ENCODE results near the gene ANKRD35. TPM values are rescaled to one million over a fixed set of nuclear protein-coding genes. Genes with fewer than 3 reads are reported as not detected.
"Not testable (repeated sequence)": the region's sequence is repeated elsewhere in the genome, so short reads cannot be mapped to it uniquely, and the experiment has no call there.

ANKRD35 gene
- polyA plus RNA-seq, 1 experiment: 2.7 TPM

DNA sequence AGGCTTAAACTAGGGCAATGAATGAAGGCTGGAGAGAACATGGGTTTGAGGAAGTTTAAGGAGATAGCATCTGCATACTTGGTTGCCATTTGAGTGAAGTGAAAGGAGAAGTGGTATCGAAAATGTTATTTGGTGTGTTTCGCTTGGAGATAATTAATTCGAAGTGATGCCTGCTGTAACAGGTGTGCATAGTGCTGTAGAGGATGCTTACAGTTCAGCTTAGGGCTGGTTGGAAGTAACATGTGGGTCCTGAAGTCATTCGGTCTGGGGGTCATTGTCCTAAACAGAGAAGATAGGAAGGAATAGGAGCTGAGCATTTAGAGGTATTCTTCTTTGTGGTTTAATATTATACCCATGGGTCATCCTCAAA lies 40.5 kb downstream of the ANKRD35 start:
- Histone ChIP-seq H3K4me3 (ENCODE audit: low read depth, low read length) (peak overlapping the region; percentile 70), H3K27me3 (ENCODE audit: control insufficient read depth, insufficient read depth, low read length) (no peaks in the 10 kb centered on the region), H3K27ac (ENCODE audit: low read depth, low read length) (no peak overlapping the region), H3K9me3 (ENCODE audit: control insufficient read depth, insufficient read depth, low read length) (no peaks in the 10 kb centered on the region; the same call in 1 of the 2 replicates)
- no peak for DNase-seq (ENCODE audit: low read depth, low spot score)
- POLR2A ChIA-PET: interaction anchor here (0.6 to 7.1 kb wide), 15 partner anchors 11 to 168 kb away, joined by 3 to 116 read pairs (median 4); partner anchors contain the start of genes ANKRD34A, PIAS3, POLR3C and POLR3GL
- TF ChIP-seq, protein P1, sequence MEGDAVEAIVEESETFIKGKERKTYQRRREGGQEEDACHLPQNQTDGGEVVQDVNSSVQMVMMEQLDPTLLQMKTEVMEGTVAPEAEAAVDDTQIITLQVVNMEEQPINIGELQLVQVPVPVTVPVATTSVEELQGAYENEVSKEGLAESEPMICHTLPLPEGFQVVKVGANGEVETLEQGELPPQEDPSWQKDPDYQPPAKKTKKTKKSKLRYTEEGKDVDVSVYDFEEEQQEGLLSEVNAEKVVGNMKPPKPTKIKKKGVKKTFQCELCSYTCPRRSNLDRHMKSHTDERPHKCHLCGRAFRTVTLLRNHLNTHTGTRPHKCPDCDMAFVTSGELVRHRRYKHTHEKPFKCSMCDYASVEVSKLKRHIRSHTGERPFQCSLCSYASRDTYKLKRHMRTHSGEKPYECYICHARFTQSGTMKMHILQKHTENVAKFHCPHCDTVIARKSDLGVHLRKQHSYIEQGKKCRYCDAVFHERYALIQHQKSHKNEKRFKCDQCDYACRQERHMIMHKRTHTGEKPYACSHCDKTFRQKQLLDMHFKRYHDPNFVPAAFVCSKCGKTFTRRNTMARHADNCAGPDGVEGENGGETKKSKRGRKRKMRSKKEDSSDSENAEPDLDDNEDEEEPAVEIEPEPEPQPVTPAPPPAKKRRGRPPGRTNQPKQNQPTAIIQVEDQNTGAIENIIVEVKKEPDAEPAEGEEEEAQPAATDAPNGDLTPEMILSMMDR (IDR thresholded peaks at IDR 0.05; ENCODE audit: low read depth, low read length): no peak
- CTCF ChIA-PET: interaction anchor here (0.6 to 6.4 kb wide), 40 partner anchors 10 to 190 kb away, joined by 3 to 104 read pairs (median 7); partner anchors contain the start of genes HJV, ITGA10, PEX11B and PIAS3

- Histone ChIP-seq H3K9me3 (ENCODE audit: control insufficient read depth, insufficient read depth, low read length) (no peaks in the 10 kb centered on the region; the same call in 1 of the 2 replicates), H3K27ac (ENCODE audit: low read depth, low read length) (no peak overlapping the region), H3K4me3 (ENCODE audit: low read depth, low read length) (no peak overlapping the region), H3K27me3 (ENCODE audit: control insufficient read depth, insufficient read depth, low read length) (no peaks in the 10 kb centered on the region)
- ChIA-PET POLR2A (interaction anchor here (1.1 kb wide), 1 partner anchor 69 kb away, joined by 3 read pairs; no protein-coding TSS in a partner anchor), CTCF (interaction anchor here (0.5 to 3.8 kb wide), 4 partner anchors 8 to 135 kb away, joined by 3 to 50 read pairs (median 26); partner anchors contain the start of gene ITGA10)
- DNase-seq (ENCODE audit: low read depth, low spot score): no peak
- TF ChIP-seq, protein P1 (IDR thresholded peaks at IDR 0.05; ENCODE audit: low read depth, low read length): no peak
These were observed 42.6 kb downstream of the ANKRD35 start for GRCh38 chr1:145843031-145843430.

DNA sequence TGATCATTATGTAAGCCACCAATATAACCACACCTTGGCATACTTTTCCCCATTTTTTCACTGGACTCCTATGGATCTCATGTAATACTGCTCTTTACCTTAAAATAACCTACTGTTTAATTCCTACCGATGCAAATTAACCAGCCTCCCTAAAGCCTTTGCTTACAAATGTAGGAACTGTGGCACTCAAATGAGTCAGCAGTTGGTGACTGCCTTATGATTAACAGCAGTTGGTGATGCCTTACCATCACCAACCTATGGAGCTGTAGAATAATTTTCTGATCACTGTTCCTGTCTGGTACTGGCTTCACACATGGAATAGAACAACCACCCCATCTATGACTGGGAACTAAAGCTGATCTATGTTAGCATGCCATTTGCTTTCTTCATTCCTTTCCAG lies 48.0 kb downstream of the ANKRD35 start:
- H3K4me3 ChIP-seq (ENCODE audit: low read depth, low read length): no peak overlapping the region

GRCh38 chr1:145830810-145831209 lies 54.9 kb downstream of the ANKRD35 start:
- DNase-seq (ENCODE audit: low read depth, low spot score); POLR2A ChIA-PET; H3K4me3 ChIP-seq (ENCODE audit: low read depth, low read length); H3K27me3 ChIP-seq (ENCODE audit: control insufficient read depth, insufficient read depth, low read length); H3K9me3 ChIP-seq (ENCODE audit: control insufficient read depth, insufficient read depth, low read length); H3K27ac ChIP-seq (ENCODE audit: low read depth, low read length): not testable (repeated sequence)
- CTCF ChIA-PET: interaction anchor here (0.6 to 4.2 kb wide), 2 partner anchors 14 to 183 kb away, joined by 3 to 31 read pairs; partner anchors contain the start of gene NUDT17

More for the DNA sequence above, 48.0 kb downstream of the ANKRD35 start:
- Histone ChIP-seq H3K27me3 (ENCODE audit: control insufficient read depth, insufficient read depth, low read length) (no peaks in the 10 kb centered on the region), H3K9me3 (ENCODE audit: control insufficient read depth, insufficient read depth, low read length) (no peaks in the 10 kb centered on the region), H3K27ac (ENCODE audit: low read depth, low read length) (no peak overlapping the region)
- ChIA-PET POLR2A (interaction anchor here (0.6 kb wide), 1 partner anchor 10 kb away, joined by 3 read pairs; no protein-coding TSS in a partner anchor), CTCF (interaction anchor here (1.5 to 5.9 kb wide), 2 partner anchors 7 to 14 kb away, joined by 3 to 48 read pairs; partner anchors contain the start of genes NUDT17, POLR3C and RNF115)
- TF ChIP-seq, protein P1 (IDR thresholded peaks at IDR 0.05; ENCODE audit: low read depth, low read length): no peak
- DNase-seq (ENCODE audit: low read depth, low spot score): no peak

- no peaks in the 10 kb centered on the region for H3K9me3 ChIP-seq (ENCODE audit: control insufficient read depth, insufficient read depth, low read length)
- no peaks in the 10 kb centered on the region for H3K27me3 ChIP-seq (ENCODE audit: control insufficient read depth, insufficient read depth, low read length)
- POLR2A ChIA-PET: no interaction called here
- no peak overlapping the region for H3K27ac ChIP-seq (ENCODE audit: low read depth, low read length)
- no peak for DNase-seq (ENCODE audit: low read depth, low spot score)
- TF ChIP-seq, protein P1 (IDR thresholded peaks at IDR 0.05; ENCODE audit: low read depth, low read length): no peak
- no peak overlapping the region for H3K4me3 ChIP-seq (ENCODE audit: low read depth, low read length)
- CTCF ChIA-PET: interaction anchor here (1.2 to 4.2 kb wide), 3 partner anchors 17 to 179 kb away, joined by 3 to 31 read pairs (median 6); partner anchors contain the start of gene NUDT17
These were observed 57.2 kb downstream of the ANKRD35 start for GRCh38 chr1:145828367-145829026.

Measured in AG04450 (cell line).